Mesendoderm (in vitro differentiated cells): ENCODE results near the gene SMYD1.

ENCODE experiments used
- DNase-seq: peaks from one replicate; pipeline ENCODE4 v3.0.0; 2013
- H2AK5ac ChIP-seq: 2 replicates; pipeline ENCODE4 v1.6.1; 2013; ENCODE audit warnings: low read length, inconsistent platforms
- H2BK120ac ChIP-seq: 2 replicates; pipeline ENCODE4 v1.6.1; 2013; ENCODE audit warnings: low read depth, mild to moderate bottlenecking, low read length, moderate library complexity, mixed read lengths
- H2BK15ac ChIP-seq: replicated peaks from 2 replicates; pipeline ENCODE4 v1.6.1; 2013; ENCODE audit warnings: low read depth, mild to moderate bottlenecking, moderate library complexity
- H2BK5ac ChIP-seq: 2 replicates; pipeline ENCODE4 v1.6.1; 2013; ENCODE audit warnings: low read length, inconsistent platforms
- H3K18ac ChIP-seq: 2 replicates; pipeline ENCODE4 v1.6.1; 2013; ENCODE audit warnings: mild to moderate bottlenecking, low read length, mixed read lengths
- H3K23ac ChIP-seq: one replicate; pipeline ENCODE4 v1.6.1; 2013; ENCODE audit warnings: low read length
- H3K27ac ChIP-seq: 2 replicates; pipeline ENCODE4 v1.5.1; 2013; ENCODE audit warnings: low read depth, mild to moderate bottlenecking, inconsistent platforms, low read length, moderate library complexity
- H3K27me3 ChIP-seq: 2 replicates; pipeline ENCODE4 v1.6.1; 2013; ENCODE audit warnings: low read length, control low read depth, mild to moderate bottlenecking, inconsistent platforms; ENCODE audit not compliant: insufficient read depth, poor library complexity
- H3K36me3 ChIP-seq: 2 replicates; pipeline ENCODE4 v1.6.1; 2013; ENCODE audit warnings: low read length, inconsistent platforms; ENCODE audit not compliant: control insufficient read depth, insufficient read depth
- H3K4ac ChIP-seq: one replicate; pipeline ENCODE4 v1.6.1; 2013; ENCODE audit warnings: low read depth, mild to moderate bottlenecking, low read length, moderate library complexity
- H3K4me1 ChIP-seq: 2 replicates; pipeline ENCODE4 v1.6.1; 2013; ENCODE audit warnings: low read depth, low read length, inconsistent platforms; ENCODE audit not compliant: control insufficient read depth
- H3K4me2 ChIP-seq: 2 replicates; pipeline ENCODE4 v1.6.1; 2013; ENCODE audit warnings: low read length
- H3K4me3 ChIP-seq: 2 replicates; pipeline ENCODE4 v1.5.1; 2013; ENCODE audit warnings: mild to moderate bottlenecking, low read length
- H3K56ac ChIP-seq: one replicate; pipeline ENCODE4 v1.6.1; 2013; ENCODE audit warnings: low read length
- H3K79me1 ChIP-seq: 2 replicates; pipeline ENCODE4 v1.6.1; 2013; ENCODE audit warnings: low read length, inconsistent platforms
- H3K79me2 ChIP-seq: 2 replicates; pipeline ENCODE4 v1.6.1; 2013; ENCODE audit warnings: mild to moderate bottlenecking, low read length; ENCODE audit not compliant: control insufficient read depth, insufficient read depth
- H3K9ac ChIP-seq: 2 replicates; pipeline ENCODE4 v1.6.1; 2013; ENCODE audit warnings: low read length, inconsistent platforms
- H4K5ac ChIP-seq: one replicate; pipeline ENCODE4 v1.6.1; 2013; ENCODE audit warnings: low read length
- H4K8ac ChIP-seq: one replicate; pipeline ENCODE4 v1.6.1; 2013; ENCODE audit warnings: low read depth, mild to moderate bottlenecking, control low read depth, low read length, moderate library complexity
- WGBS: extraction: QIAGEN DNeasy Blood & Tissue Kit; methylation state at CpG from one replicate; pipeline ENCODE4 v1.1.7; 2013; ENCODE audit warnings: low lambda C conversion rate, missing lambda C conversion rate; ENCODE audit not compliant: insufficient coverage; ENCODE audit errors: extremely low coverage; 5-methylcytosine and 5-hydroxymethylcytosine counted together

The SMYD1 gene

DNA sequence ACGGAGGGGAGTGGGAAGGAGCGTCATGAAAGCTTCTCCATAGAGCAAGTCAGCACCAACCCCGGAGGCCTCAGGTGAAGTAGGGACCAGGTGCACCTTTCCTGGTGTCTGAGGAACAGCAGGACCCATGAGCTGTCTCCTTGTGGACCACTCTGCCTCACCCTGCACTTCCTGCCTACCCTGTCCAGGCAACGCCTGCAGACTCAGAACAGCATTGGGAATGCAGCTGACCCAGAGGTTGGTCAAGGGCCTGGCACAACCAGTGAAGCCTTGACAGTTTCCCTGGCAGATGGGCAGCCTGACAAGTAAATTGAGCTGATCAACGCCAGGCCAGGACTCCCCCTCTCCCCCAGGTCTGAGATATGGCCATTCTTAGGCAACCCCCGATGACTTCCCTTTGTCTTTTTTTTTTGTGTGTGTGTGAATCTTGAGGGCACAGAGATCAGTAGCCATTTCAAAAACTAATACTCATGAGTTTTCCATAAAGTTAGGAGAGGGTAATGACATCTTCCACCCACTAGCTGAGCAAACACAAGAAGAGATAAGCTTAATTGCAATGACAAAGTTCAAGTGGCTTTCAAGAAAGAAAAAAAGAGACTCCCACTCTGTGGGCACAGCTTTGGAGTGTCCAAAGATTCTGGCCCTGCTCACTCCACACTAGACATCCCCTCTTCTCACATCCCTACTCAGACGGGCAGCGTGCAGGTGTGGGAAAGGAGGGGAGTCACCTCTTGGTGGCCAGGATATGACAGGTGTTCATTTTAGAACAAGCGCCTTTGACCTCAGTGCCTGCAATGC lies 63.8 kb downstream of the SMYD1 start:
- no peak overlapping the region for H2BK120ac ChIP-seq
- H3K4ac ChIP-seq, result no peak overlapping the region
- no peaks in the 10 kb centered on the region for H3K79me1 ChIP-seq
- no peak overlapping the region for H4K5ac ChIP-seq
- H3K56ac ChIP-seq, result no peak overlapping the region
- no peak overlapping the region for H2BK15ac ChIP-seq
- WGBS, result no CpG with 5 or more reads among the region's 9 CpGs
- no peaks in the 10 kb centered on the region for H3K4me1 ChIP-seq
- no peak overlapping the region for H3K18ac ChIP-seq
- no peak overlapping the region for H4K8ac ChIP-seq
- H2BK5ac ChIP-seq, result no peak overlapping the region
- no peak overlapping the region for H3K9ac ChIP-seq
- no peak overlapping the region for H3K27ac ChIP-seq
- H3K4me3 ChIP-seq, result no peak overlapping the region
- H3K4me2 ChIP-seq, result no peak overlapping the region
- no peak overlapping the region for H3K23ac ChIP-seq
- no peak overlapping the region for H2AK5ac ChIP-seq
- H3K27me3 ChIP-seq, result no peaks in the 10 kb centered on the region
- no peaks in the 10 kb centered on the region for H3K79me2 ChIP-seq
- DNase-seq, result no peak
- H3K36me3 ChIP-seq, result no peaks in the 10 kb centered on the region

GRCh38 chr2:88131999-88132368 lies 64.4 kb downstream of the SMYD1 start:
- no peaks in the 10 kb centered on the region for H3K79me2 ChIP-seq
- no peak overlapping the region for H3K4me2 ChIP-seq
- H3K27me3 ChIP-seq, result no peaks in the 10 kb centered on the region
- no peaks in the 10 kb centered on the region for H3K79me1 ChIP-seq
- H2BK120ac ChIP-seq, result no peak overlapping the region
- no peak overlapping the region for H3K9ac ChIP-seq
- no peak overlapping the region for H3K27ac ChIP-seq
- H3K36me3 ChIP-seq, result no peaks in the 10 kb centered on the region
- H2AK5ac ChIP-seq, result no peak overlapping the region
- H3K4me1 ChIP-seq, result no peaks in the 10 kb centered on the region
- H3K4ac ChIP-seq, result no peak overlapping the region
- no peak overlapping the region for H4K8ac ChIP-seq
- H2BK15ac ChIP-seq, result no peak overlapping the region
- H3K23ac ChIP-seq, result no peak overlapping the region
- no peak overlapping the region for H4K5ac ChIP-seq
- no peak overlapping the region for H3K56ac ChIP-seq
- H2BK5ac ChIP-seq, result no peak overlapping the region
- no peak overlapping the region for H3K18ac ChIP-seq
- no peak overlapping the region for H3K4me3 ChIP-seq
- WGBS, result no CpG with 5 or more reads among the region's 3 CpGs
- DNase-seq, result no peak

DNA sequence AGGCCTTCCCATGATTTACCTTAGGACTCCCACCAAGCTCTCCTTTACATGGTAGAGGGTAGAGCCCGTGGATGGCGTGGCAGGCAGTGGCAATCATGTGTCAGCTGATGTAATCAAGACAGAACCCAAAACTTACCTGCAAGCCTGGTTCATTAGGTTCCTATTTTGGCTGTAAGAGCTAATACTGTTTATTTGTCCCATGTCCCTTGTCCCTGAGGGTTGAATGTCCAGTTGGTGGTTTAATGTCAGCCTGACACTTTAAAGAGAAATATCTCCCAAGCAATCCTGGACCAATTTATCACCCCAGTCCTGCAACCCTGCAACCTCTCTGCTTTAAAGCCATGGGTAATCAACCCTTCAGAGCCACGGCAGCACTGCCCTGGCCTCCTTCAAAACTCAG lies 66.2 kb downstream of the SMYD1 start:
- Histone ChIP-seq H3K56ac (no peak overlapping the region), H4K5ac (no peak overlapping the region), H3K4me1 (no peaks in the 10 kb centered on the region), H4K8ac (no peak overlapping the region), H3K4me3 (no peak overlapping the region), H3K23ac (no peak overlapping the region), H3K79me1 (no peaks in the 10 kb centered on the region), H3K9ac (no peak overlapping the region), H3K18ac (no peak overlapping the region), H3K4me2 (no peak overlapping the region), H3K27ac (no peak overlapping the region), H2BK15ac (no peak overlapping the region), H3K27me3 (no peaks in the 10 kb centered on the region), H3K79me2 (no peaks in the 10 kb centered on the region), H2AK5ac (no peak overlapping the region), H3K36me3 (no peaks in the 10 kb centered on the region), H2BK5ac (no peak overlapping the region), H2BK120ac (no peak overlapping the region), H3K4ac (no peak overlapping the region)
- no CpG with 5 or more reads among the region's 3 CpGs for whole genome bisulfite sequencing
- DNase-seq, result no peak

DNA sequence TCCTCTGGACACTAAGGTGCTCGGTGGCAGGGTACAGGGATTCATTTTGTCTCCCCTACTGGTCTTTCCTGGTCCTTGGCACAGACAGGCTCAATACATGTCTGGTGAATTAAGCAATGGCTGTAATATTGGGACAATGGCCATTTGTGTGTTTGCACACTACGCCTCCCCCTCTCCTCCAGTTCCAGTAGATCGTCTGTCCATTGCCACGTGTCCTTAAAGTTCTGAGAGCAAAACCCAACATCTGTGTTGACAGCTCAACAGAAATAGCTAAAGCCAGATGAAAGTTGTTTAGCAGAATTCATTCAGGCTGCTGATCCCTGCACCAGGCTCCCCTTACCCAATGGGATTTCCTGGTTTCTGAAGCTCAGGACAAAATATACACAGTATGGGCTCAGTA lies 69.2 kb downstream of the SMYD1 start:
- no peak overlapping the region for H2BK15ac ChIP-seq
- H3K79me2 ChIP-seq, result no peaks in the 10 kb centered on the region
- no peak overlapping the region for H2AK5ac ChIP-seq
- no peaks in the 10 kb centered on the region for H3K36me3 ChIP-seq
- H4K8ac ChIP-seq, result no peak overlapping the region
- no peak overlapping the region for H3K9ac ChIP-seq
- H4K5ac ChIP-seq, result no peak overlapping the region
- DNase-seq, result no peak
- H3K4ac ChIP-seq, result no peak overlapping the region
- H2BK5ac ChIP-seq, result no peak overlapping the region
- H3K27me3 ChIP-seq, result no peaks in the 10 kb centered on the region
- H3K4me3 ChIP-seq, result no peak overlapping the region
- H3K4me2 ChIP-seq, result no peak overlapping the region
- no peak overlapping the region for H2BK120ac ChIP-seq
- H3K56ac ChIP-seq, result no peak overlapping the region
- H3K79me1 ChIP-seq, result no peaks in the 10 kb centered on the region
- WGBS, result no CpG with 5 or more reads among the region's 4 CpGs
- H3K18ac ChIP-seq, result no peak overlapping the region
- H3K23ac ChIP-seq, result no peak overlapping the region
- H3K4me1 ChIP-seq, result no peaks in the 10 kb centered on the region
- no peak overlapping the region for H3K27ac ChIP-seq

- Histone ChIP-seq H3K27me3 (no peaks in the 10 kb centered on the region), H3K4ac (no peak overlapping the region), H3K4me3 (no peak overlapping the region), H2BK15ac (no peak overlapping the region), H3K4me1 (no peaks in the 10 kb centered on the region), H4K5ac (no peak overlapping the region), H4K8ac (no peak overlapping the region), H3K27ac (no peak overlapping the region), H3K9ac (no peak overlapping the region), H2AK5ac (no peak overlapping the region), H3K56ac (no peak overlapping the region), H3K79me1 (no peaks in the 10 kb centered on the region), H3K18ac (no peak overlapping the region), H3K79me2 (no peaks in the 10 kb centered on the region), H2BK120ac (no peak overlapping the region), H3K23ac (no peak overlapping the region), H2BK5ac (no peak overlapping the region), H3K36me3 (no peaks in the 10 kb centered on the region), H3K4me2 (no peak overlapping the region)
- DNase-seq, result no peak
- no CpG with 5 or more reads among the region's 4 CpGs for WGBS
Observed at GRCh38 chr2:88137833-88138232, 70.2 kb downstream of the SMYD1 start.

GRCh38 chr2:88139203-88139702 lies 71.6 kb downstream of the SMYD1 start:
- Histone ChIP-seq H3K27ac (no peak overlapping the region), H3K4ac (no peak overlapping the region), H4K5ac (no peak overlapping the region), H3K9ac (no peak overlapping the region), H3K4me1 (no peaks in the 10 kb centered on the region), H2AK5ac (no peak overlapping the region), H3K4me2 (no peak overlapping the region), H4K8ac (no peak overlapping the region), H3K56ac (no peak overlapping the region), H2BK5ac (no peak overlapping the region), H3K36me3 (no peaks in the 10 kb centered on the region), H2BK15ac (no peak overlapping the region), H3K18ac (no peak overlapping the region), H3K23ac (no peak overlapping the region), H2BK120ac (no peak overlapping the region), H3K79me1 (no peaks in the 10 kb centered on the region), H3K79me2 (no peaks in the 10 kb centered on the region), H3K27me3 (peaks cover 2% of the 10 kb centered on the region), H3K4me3 (no peak overlapping the region)
- no CpG with 5 or more reads among the region's 2 CpGs for WGBS
- no peak for DNase-seq
